Left lobe of liver (tissue), 2 donors: ENCODE measurements around the gene UBTFL1. TPM values are rescaled to one million over a fixed set of nuclear protein-coding genes. Genes with fewer than 3 reads are reported as not detected.
A peak's percentile ranks its signal among the peaks of the same experiment; 100 is the strongest.
"Not testable (repeated sequence)": the region's sequence is repeated elsewhere in the genome, so short reads cannot be mapped to it uniquely, and the experiment has no call there.

Experiments used
- ATAC-seq: fragments of 200-7000 bp; cut with Tn5 transposase; one replicate; pipeline ENCODE4 v1.9.1; 2020; ENCODE audit warnings: mild to moderate bottlenecking, moderate library complexity
- DNase-seq: peaks from one replicate; pipeline ENCODE4 v3.0.0-alpha.2; 2020; ENCODE audit warnings: low spot score
- total RNA-seq: library from RNA; stranded (reverse); gene quantifications from one replicate; pipeline ENCODE4 v1.2.1, GENCODE V29; 2021
- donor health status: DM: no; HTN: no; CAD: no; lungs with moderate emphysema.
- donor health status: DM: no; HTN: yes; CAD: no.

Gene UBTFL1, protein sequence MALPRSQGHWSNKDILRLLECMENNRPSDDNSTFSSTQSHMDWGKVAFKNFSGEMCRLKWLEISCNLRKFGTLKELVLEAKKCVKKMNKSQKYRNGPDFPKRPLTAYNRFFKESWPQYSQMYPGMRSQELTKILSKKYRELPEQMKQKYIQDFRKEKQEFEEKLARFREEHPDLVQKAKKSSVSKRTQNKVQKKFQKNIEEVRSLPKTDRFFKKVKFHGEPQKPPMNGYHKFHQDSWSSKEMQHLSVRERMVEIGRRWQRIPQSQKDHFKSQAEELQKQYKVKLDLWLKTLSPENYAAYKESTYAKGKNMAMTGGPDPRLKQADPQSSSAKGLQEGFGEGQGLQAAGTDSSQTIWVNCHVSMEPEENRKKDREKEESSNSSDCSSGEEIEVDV
- not detected for total RNA-seq

DNA sequence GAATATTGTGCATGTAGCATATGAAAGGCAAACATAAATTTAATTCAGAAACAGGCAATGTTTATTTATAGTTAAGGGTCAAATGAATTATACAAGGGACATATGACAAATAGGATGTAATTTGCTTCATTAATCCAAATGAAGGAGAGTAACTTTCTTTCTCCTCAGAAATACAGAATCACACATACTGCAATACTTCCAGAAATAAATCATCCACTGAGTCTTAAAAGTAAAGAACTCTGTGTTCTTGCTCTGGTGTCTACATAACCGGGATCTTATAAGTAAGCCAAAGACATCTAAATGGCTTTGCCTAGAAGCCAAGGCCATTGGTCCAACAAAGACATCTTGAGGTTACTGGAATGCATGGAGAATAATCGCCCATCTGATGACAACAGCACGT, at the start of gene UBTFL1:
UBTFL1 (plus strand) TSS at position 301 of the 400 bp plus-strand sequence; CDS start at position 301, 0 bp downstream.
- not testable (repeated sequence) for DNase-seq, ATAC-seq

DNA sequence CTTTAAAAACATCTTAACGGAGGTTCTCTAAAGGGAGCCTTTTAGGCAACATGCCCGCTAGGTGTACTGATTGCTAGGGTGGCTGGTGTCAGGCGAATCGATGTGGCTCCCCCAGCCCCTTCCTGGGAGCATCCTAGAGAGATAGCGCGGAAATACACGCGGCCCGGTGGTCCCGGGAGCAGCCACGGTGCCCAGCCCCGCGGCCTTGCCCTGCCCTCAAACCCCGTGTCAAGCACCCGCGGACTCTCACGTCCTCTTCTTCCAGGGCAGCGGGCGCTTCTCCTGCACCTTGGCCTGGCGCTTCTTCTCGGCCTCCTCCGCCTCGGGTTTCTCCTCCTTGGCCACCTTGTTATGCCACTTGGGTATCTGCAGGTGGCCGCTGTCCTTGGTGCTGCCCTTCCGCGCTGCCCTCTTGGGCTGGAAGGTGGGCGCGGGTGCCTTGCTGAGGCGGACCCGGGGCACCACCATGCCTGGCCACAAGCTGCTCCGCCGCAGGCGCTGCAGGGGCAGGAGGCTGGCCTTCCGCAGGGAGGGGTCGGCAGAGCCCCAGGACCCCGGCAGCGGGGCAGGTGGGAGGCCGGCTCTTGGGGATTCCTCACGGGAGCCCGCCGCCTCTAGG, 34.0 kb upstream of the UBTFL1 start:
- ATAC-seq, DNase-seq: not testable (repeated sequence)

DNA sequence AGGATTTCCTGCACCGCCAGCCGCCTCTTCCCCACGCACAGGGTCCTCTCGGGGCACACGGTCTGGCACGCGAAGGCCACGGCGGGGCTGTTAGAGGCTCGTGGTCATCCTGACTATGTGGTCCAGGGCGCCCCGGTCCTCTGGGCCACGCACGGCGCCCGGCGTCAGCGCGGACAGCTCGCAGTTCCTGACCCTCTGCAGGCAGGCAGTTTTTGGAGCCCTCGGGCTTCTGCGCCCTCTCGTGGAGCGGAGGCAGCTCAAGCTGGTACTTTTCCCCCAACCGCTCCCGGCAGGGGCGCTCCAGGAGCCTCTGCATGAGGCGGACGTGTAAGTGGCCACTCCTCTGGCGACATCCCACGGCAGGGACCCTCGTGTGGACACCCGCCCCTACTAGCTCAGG, 33.4 kb upstream of the UBTFL1 start:
- DNase-seq: not testable (repeated sequence)

DNA sequence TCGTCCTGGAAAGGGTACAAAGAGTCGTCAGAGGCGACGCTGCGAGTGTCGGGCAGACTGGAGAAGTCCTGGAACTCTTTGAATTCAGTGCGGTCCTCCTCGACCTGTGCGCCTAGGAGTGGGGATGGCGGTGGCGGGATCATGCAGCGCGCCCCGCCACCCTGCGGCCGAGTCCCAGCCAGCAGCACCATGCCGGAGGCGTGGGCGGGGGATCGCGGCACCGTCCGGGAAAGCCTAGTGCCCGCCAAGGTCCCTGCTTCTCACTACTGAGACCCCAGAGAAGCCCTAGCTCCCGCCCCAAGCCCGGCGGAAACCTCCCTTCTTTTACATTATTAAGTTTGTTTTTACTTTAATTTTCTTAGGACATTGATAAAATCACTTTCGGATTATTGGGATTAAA, 32.2 kb upstream of the UBTFL1 start:
- not testable (repeated sequence) for DNase-seq, ATAC-seq

More for the DNA sequence above, 33.4 kb upstream of the UBTFL1 start:
- ATAC-seq: peak; percentile 50

DNA sequence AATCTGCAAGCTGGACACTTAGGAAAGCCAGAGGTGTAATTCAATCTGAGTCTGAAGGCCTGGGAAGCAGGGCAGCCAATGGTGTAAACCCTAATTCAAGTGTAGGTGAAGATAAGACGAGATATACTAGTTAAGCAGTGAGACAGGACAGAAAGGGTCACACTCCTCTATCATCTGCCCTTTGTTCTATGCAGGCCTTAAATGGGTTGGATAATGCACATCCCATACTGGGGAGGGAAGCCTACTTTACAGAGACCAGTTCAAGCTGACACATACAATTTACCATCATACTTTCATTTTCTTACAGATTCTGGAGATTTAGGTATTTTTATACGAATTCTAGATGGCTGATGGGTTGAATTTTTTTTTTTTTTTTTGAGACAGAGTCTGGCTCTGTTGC, 3.0 kb downstream of the UBTFL1 start:
- DNase-seq, ATAC-seq: not testable (repeated sequence)

DNA sequence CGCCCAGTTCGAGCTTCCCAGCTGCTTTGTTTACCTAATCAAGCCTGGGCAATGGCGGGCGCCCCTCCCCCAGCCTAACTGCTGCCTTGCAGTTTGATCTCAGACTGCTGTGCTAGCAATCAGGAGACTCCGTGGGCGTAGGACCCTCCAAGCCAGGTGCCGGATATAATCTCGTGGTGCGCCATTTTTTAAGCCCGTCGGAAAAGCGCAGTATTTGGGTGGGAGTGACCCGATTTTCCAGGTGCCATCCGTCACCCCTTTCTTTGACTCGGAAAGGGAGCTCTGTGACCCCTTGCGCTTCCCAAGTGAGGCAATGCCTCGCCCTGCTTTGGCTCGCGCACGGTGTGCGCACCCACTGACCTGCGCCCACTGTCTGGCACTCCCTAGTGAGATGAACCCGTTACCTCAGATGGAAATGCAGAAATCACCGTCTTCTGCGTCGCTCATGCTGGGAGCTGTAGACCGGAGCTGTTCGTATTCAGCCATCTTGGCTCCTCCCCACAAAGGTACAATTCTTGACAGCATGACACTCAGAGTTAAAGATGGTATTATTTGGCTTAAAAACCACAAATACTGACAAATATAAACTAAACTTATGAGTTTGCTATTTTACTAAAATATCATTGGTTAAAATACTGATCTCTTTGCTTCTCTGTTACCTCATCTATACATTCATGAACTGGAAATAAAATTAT, 9.6 kb downstream of the UBTFL1 start:
- not testable (repeated sequence) for DNase-seq, ATAC-seq

DNA sequence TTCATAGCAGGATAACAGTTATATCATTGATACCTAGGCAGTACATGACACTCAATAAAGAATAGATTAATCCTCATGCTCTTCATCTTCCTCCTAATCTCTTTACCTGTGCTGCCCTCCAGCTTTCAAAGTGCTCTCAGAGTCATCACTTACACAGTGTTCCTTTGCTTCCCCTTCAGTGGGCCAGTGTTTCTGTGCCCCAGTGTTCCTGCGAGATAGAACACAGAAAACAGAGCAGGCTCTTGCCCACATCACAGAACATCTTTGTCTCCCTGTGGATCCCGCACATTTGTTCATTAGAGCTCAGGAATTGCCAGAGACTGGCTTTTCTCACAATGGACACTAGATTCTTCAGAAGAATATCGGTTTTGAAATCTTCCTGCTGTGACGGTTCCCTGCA, 12.5 kb downstream of the UBTFL1 start:
- ATAC-seq, DNase-seq: not testable (repeated sequence)

DNA sequence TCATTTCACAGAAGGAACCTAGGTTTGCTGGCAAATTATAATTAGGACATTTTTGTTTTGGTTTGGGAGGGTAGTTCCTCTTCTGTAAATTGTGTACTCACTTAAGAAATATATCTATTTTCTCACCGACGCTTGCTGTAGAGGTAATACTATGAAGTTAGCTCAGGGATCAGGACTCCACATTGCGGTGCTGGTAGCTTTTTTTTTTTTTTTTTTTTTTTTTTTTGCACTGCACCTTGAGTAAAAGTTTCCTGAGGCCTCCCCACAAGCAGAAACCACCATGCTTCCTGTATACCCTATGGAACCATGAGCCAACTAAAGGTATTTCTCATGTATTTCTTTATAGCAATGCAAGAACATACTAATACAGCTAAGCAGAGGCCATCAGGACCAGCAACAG, 14.7 kb downstream of the UBTFL1 start:
- ATAC-seq (no peak), DNase-seq (no peak)

DNA sequence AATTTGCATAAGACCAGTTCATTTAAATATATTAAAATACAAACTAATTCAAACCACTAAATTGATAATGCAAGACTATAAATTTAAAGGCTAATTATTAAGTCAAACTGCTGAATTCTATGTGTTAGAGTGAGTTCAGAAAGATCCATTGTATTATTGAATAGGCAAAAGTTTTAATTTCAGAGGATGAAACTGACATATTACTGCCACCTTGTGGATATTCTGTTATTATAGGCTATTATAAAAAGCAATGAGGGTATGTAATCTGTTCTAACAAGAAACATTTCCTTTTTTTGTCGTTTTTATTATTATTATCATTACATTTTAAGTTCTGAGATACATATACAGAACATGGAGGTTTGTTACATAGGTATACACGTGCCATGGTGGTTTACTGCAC, 27.8 kb downstream of the UBTFL1 start:
- DNase-seq (no peak), ATAC-seq (no peak)

DNA sequence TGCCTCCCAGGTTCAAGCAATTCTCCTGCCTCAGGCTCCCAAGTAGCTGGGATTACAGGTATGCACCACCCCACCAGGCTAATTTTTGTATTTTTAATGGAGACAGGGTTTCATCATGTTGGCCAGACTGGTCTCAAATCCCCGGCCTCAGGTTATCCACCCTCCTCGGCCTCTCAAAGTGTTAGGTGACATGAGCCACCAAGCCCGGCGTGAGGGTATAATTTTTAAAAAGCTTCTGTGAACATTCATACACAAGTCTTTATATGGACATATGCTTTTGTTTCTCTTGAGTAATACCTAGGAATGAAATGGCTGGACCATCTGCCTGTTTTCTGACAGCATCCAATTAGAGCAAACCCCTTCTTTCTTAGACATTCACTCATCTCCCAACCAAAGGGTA, 34.4 kb downstream of the UBTFL1 start:
- DNase-seq (no peak), ATAC-seq (no peak)

DNA sequence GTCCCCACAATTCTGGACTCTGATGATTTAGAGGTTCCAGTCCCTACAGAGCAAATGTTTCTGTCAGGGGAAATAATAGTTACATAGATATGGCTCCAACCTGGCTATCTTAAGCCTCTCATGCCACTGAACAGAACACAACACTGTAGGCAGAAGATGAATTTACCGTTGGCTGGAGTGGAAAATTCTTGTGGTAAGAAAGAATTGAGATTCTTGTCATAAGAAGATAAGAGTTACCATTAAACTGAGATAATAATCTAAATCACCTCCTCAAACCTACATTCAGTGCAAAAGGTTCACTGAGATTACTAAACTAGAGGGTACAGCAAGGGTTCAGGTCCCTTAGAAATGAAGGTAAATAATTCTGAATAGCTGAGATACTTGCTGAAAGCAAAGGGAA, 38.6 kb downstream of the UBTFL1 start:
- no peak for DNase-seq
- ATAC-seq: no peak

DNA sequence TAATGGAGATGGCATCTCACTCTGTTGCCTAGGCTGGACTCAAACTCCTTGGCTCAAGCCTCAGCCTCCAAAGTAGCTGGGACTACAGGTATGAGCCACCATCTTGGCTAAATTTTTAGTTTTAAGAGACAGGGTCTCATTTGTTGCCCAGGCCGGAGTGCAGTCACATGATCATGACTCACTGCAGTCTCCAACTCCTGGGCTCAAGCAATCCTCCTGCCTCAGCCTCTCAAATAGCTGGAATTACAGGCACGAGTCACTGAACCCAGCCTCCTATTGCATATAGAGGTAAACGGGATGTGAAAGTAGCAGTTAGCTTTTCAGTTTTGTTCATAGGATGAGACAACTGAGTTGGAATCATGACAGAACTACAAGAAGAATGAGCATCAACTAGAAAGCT, 39.2 kb downstream of the UBTFL1 start:
- DNase-seq: no peak
- no peak for ATAC-seq

DNA sequence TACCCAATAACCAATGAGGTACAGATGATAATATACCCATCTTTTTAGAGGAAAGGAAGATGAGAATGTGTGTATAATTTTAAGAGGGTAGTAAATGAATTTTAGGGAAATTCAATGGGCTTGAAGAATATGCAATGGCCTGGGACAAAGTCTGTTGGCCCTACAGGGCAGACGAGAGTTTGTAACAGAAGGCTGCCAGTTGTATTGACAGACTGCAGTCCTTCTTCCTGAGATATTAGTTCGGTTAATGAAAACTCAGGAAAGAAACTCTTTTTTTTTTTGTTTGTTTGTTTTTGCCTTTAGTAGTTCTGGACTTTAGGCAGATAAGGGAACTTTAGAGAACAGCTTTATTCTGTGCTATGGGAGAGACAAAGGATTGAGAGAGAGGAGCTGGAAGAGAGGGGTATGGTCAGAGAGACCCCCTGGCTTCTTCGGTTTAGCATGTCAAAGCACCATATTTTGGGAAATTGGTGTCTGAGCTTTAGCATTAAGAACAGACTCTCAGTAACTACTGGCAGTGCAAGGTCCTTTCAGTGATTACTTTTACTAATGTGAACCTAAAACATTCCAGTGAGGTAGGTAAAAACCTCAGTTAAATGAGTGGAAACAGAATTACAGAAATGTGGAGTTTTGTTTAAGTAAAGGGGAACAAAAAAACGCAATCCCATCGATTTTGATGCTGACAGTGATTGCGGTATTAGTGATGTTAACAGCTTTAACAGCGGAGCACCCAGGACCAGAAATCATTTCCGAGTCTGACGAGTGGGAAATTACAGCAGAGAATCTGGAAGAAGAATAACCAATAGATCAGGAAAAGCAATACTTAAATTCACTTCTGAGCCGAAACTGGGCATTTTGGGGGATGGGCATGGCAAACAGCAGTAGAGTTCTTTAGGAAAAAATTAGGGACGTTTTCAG, 48.1 kb downstream of the UBTFL1 start:
- peak; percentile 17 for ATAC-seq
- no peak for DNase-seq

DNA sequence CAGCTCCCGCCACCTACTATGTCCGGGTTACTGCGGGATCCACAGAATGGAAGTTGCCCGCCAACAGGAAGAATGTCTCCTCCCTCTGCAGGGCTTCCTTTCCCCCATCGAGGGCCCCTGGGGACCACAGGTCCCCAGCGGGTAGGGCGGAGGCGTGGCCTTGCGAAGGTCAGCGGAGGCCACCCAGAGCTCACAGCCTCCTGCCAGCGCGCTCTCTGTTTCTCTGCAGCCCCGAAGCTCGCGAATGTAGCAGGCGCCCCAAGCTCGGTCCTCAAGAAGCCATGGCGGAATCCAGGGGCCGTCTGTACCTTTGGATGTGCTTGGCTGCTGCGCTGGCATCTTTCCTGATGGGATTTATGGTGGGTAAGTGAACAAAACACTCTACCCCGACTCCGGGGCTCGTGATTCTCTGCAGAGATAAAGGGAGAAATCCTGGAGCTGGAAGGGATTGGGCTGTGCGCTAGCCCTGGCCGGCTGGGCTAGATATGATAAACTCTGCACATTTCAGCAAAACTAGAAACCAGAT, 48.8 kb downstream of the UBTFL1 start, which contains the start of gene NAALAD2:
NAALAD2 (plus strand) TSS at position 186 of the 526 bp plus-strand sequence; CDS start at position 282, 96 bp downstream.
- DNase-seq (peak; percentile 46), ATAC-seq (peak; percentile 93)

DNA sequence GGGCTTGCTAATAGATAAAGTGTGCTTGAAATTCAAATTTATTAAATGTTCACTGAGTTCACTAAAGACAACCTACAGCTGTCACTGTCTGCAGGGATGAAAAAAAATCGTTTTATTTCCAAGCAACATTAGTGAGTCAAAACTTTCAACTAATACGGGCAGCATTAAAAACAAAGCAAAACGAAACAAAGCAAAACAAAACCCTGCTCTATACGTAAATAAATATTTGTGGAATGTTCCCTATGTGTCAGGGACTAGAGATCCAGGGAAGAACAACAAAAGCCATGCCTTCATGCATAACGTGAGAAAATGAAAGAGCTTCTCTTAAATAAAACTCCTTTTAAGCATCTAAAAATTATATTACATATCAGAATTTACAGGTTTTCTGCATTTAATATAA, 49.3 kb downstream of the UBTFL1 start:
- no peak for ATAC-seq
- no peak for DNase-seq

Other genes starting within 250 kb of the UBTFL1 start
- not detected for gene TRIM64B, start 207.5 kb upstream of the UBTFL1 start, total RNA-seq
- gene TRIM49D1, start 163.7 kb upstream of the UBTFL1 start, total RNA-seq: not detected
- gene TRIM49D2, start 161.9 kb upstream of the UBTFL1 start, total RNA-seq: not detected
- not detected for gene TRIM64, start 119.9 kb upstream of the UBTFL1 start, total RNA-seq
- gene TRIM49C, start 54.8 kb upstream of the UBTFL1 start, total RNA-seq: not detected
- 0.25 TPM for gene NAALAD2, start 48.7 kb downstream of the UBTFL1 start, total RNA-seq
- gene CHORDC1, start 137.1 kb downstream of the UBTFL1 start, total RNA-seq: 11.5 TPM